Activated naive CD4-positive, alpha-beta T cell treated with anti-CD3 and anti-CD28 coated beads, Interleukin-2, amount 50 U/mL, for 24 hours (primary cell): ENCODE data around the gene ARNT2.

Source experiments
- H3K27ac Mint-ChIP-seq: one replicate; pipeline ENCODE4 v1.8.0; 2021; ENCODE audit warnings: mild to moderate bottlenecking, mixed read lengths
- H3K27me3 Mint-ChIP-seq: one replicate; pipeline ENCODE4 v1.8.0; 2021; ENCODE audit warnings: mixed read lengths
- H3K36me3 Mint-ChIP-seq: one replicate; pipeline ENCODE4 v1.8.0; 2021; ENCODE audit warnings: mixed read lengths
- H3K4me1 Mint-ChIP-seq: one replicate; pipeline ENCODE4 v1.8.0; 2021; ENCODE audit warnings: mixed read lengths
- H3K4me3 Mint-ChIP-seq: one replicate; pipeline ENCODE4 v1.8.0; 2021; ENCODE audit warnings: mild to moderate bottlenecking, mixed read lengths
- H3K9me3 Mint-ChIP-seq: one replicate; pipeline ENCODE4 v1.8.0; 2021; ENCODE audit warnings: mixed read lengths

ARNT2 gene

GRCh38 chr15:80518522-80518921 lies 114.3 kb downstream of the ARNT2 start:
- Mint-ChIP-seq H3K27me3 (peaks cover 4% of the 10 kb centered on the region), H3K36me3 (no peaks in the 10 kb centered on the region), H3K27ac (no peak overlapping the region)

GRCh38 chr15:80523746-80524145 lies 119.6 kb downstream of the ARNT2 start:
- Mint-ChIP-seq H3K27ac (no peak overlapping the region), H3K4me1 (no peaks in the 10 kb centered on the region), H3K36me3 (no peaks in the 10 kb centered on the region), H3K4me3 (no peak overlapping the region), H3K27me3 (peaks cover 9% of the 10 kb centered on the region), H3K9me3 (no peaks in the 10 kb centered on the region)

More at GRCh38 chr15:80518522-80518921, 114.3 kb downstream of the ARNT2 start:
- peaks cover 5% of the 10 kb centered on the region for H3K9me3 Mint-ChIP-seq
- H3K4me3 Mint-ChIP-seq = no peak overlapping the region
- H3K4me1 Mint-ChIP-seq = no peaks in the 10 kb centered on the region

- H3K4me3 Mint-ChIP-seq = no peak overlapping the region
- no peaks in the 10 kb centered on the region for H3K36me3 Mint-ChIP-seq
- no peaks in the 10 kb centered on the region for H3K9me3 Mint-ChIP-seq
- H3K27ac Mint-ChIP-seq = no peak overlapping the region
- H3K27me3 Mint-ChIP-seq = peaks cover 7% of the 10 kb centered on the region
- H3K4me1 Mint-ChIP-seq = no peaks in the 10 kb centered on the region
Observed at GRCh38 chr15:80525853-80526252, 121.7 kb downstream of the ARNT2 start.

GRCh38 chr15:80526556-80527340 lies 122.6 kb downstream of the ARNT2 start:
- Mint-ChIP-seq H3K4me3 (no peak overlapping the region), H3K9me3 (no peaks in the 10 kb centered on the region), H3K36me3 (no peaks in the 10 kb centered on the region), H3K27ac (no peak overlapping the region), H3K27me3 (peaks cover 6% of the 10 kb centered on the region), H3K4me1 (no peaks in the 10 kb centered on the region)

- Mint-ChIP-seq H3K36me3 (no peaks in the 10 kb centered on the region), H3K4me1 (no peaks in the 10 kb centered on the region), H3K4me3 (no peak overlapping the region), H3K27me3 (peaks cover 5% of the 10 kb centered on the region), H3K27ac (no peak overlapping the region), H3K9me3 (no peaks in the 10 kb centered on the region)
Observed at GRCh38 chr15:80527406-80527805, 123.2 kb downstream of the ARNT2 start.

- Mint-ChIP-seq H3K4me3 (no peak overlapping the region), H3K27ac (no peak overlapping the region), H3K36me3 (no peaks in the 10 kb centered on the region), H3K4me1 (no peaks in the 10 kb centered on the region), H3K27me3 (peaks cover 7% of the 10 kb centered on the region), H3K9me3 (no peaks in the 10 kb centered on the region)
Observed at GRCh38 chr15:80527961-80528360, 123.8 kb downstream of the ARNT2 start.

- H3K27me3 Mint-ChIP-seq = peaks cover 9% of the 10 kb centered on the region
- no peak overlapping the region for H3K27ac Mint-ChIP-seq
- no peaks in the 10 kb centered on the region for H3K4me1 Mint-ChIP-seq
- no peak overlapping the region for H3K4me3 Mint-ChIP-seq
- H3K9me3 Mint-ChIP-seq = peaks cover 10% of the 10 kb centered on the region
- H3K36me3 Mint-ChIP-seq = no peaks in the 10 kb centered on the region
Observed at GRCh38 chr15:80530737-80531365, 126.7 kb downstream of the ARNT2 start.

GRCh38 chr15:80531388-80531787 lies 127.2 kb downstream of the ARNT2 start:
- H3K4me3 Mint-ChIP-seq = no peak overlapping the region
- no peaks in the 10 kb centered on the region for H3K36me3 Mint-ChIP-seq
- no peaks in the 10 kb centered on the region for H3K4me1 Mint-ChIP-seq
- H3K27me3 Mint-ChIP-seq = peaks cover 11% of the 10 kb centered on the region
- H3K27ac Mint-ChIP-seq = no peak overlapping the region
- peaks cover 10% of the 10 kb centered on the region for H3K9me3 Mint-ChIP-seq

- no peak overlapping the region for H3K27ac Mint-ChIP-seq
- H3K4me1 Mint-ChIP-seq = no peaks in the 10 kb centered on the region
- peaks cover 10% of the 10 kb centered on the region for H3K9me3 Mint-ChIP-seq
- no peak overlapping the region for H3K4me3 Mint-ChIP-seq
- peaks cover 11% of the 10 kb centered on the region for H3K27me3 Mint-ChIP-seq
- H3K36me3 Mint-ChIP-seq = no peaks in the 10 kb centered on the region
Observed at GRCh38 chr15:80531796-80532195, 127.6 kb downstream of the ARNT2 start.

GRCh38 chr15:80533790-80534333 lies 129.7 kb downstream of the ARNT2 start:
- H3K4me1 Mint-ChIP-seq = no peaks in the 10 kb centered on the region
- H3K9me3 Mint-ChIP-seq = peaks cover 10% of the 10 kb centered on the region
- H3K4me3 Mint-ChIP-seq = no peak overlapping the region
- no peak overlapping the region for H3K27ac Mint-ChIP-seq
- H3K36me3 Mint-ChIP-seq = no peaks in the 10 kb centered on the region
- peaks cover 18% of the 10 kb centered on the region for H3K27me3 Mint-ChIP-seq

- H3K4me3 Mint-ChIP-seq = no peak overlapping the region
- peaks cover 10% of the 10 kb centered on the region for H3K9me3 Mint-ChIP-seq
- no peak overlapping the region for H3K27ac Mint-ChIP-seq
- no peaks in the 10 kb centered on the region for H3K4me1 Mint-ChIP-seq
- peaks cover 19% of the 10 kb centered on the region for H3K27me3 Mint-ChIP-seq
- H3K36me3 Mint-ChIP-seq = no peaks in the 10 kb centered on the region
Observed at GRCh38 chr15:80536231-80536630, 132.0 kb downstream of the ARNT2 start.

- Mint-ChIP-seq H3K36me3 (no peaks in the 10 kb centered on the region), H3K4me3 (no peak overlapping the region), H3K4me1 (no peaks in the 10 kb centered on the region), H3K9me3 (peaks cover 10% of the 10 kb centered on the region), H3K27me3 (peaks cover 19% of the 10 kb centered on the region), H3K27ac (no peak overlapping the region)
Observed at GRCh38 chr15:80536716-80537115, 132.5 kb downstream of the ARNT2 start.

GRCh38 chr15:80545078-80545477 lies 140.9 kb downstream of the ARNT2 start:
- Mint-ChIP-seq H3K27ac (no peak overlapping the region), H3K9me3 (no peaks in the 10 kb centered on the region), H3K36me3 (no peaks in the 10 kb centered on the region), H3K4me1 (no peaks in the 10 kb centered on the region), H3K4me3 (no peak overlapping the region), H3K27me3 (peaks cover 1% of the 10 kb centered on the region)

GRCh38 chr15:80547264-80547663 lies 143.1 kb downstream of the ARNT2 start:
- Mint-ChIP-seq H3K27ac (no peak overlapping the region), H3K36me3 (no peaks in the 10 kb centered on the region), H3K9me3 (no peaks in the 10 kb centered on the region), H3K27me3 (peaks cover 2% of the 10 kb centered on the region), H3K4me1 (no peaks in the 10 kb centered on the region), H3K4me3 (no peak overlapping the region)

- Mint-ChIP-seq H3K4me3 (no peak overlapping the region), H3K27me3 (peaks cover 4% of the 10 kb centered on the region), H3K36me3 (no peaks in the 10 kb centered on the region), H3K27ac (no peak overlapping the region), H3K9me3 (no peaks in the 10 kb centered on the region), H3K4me1 (no peaks in the 10 kb centered on the region)
Observed at GRCh38 chr15:80549191-80549590, 145.0 kb downstream of the ARNT2 start.

- H3K4me1 Mint-ChIP-seq = no peaks in the 10 kb centered on the region
- H3K27me3 Mint-ChIP-seq = peaks cover 4% of the 10 kb centered on the region
- H3K27ac Mint-ChIP-seq = no peak overlapping the region
- H3K4me3 Mint-ChIP-seq = no peak overlapping the region
- no peaks in the 10 kb centered on the region for H3K36me3 Mint-ChIP-seq
- no peaks in the 10 kb centered on the region for H3K9me3 Mint-ChIP-seq
Observed at GRCh38 chr15:80549654-80550053, 145.5 kb downstream of the ARNT2 start.
